Ovary (tissue), 3 donors: Measurements from ENCODE around the gene RBM26.

Source experiments
- CTCF ChIP-seq, 3 donors: fragments of 450-650 bp in 2 of 3; fragments of 200-600 bp in 1 of 3; IDR thresholded peaks; one replicate each; pipeline versions ENCODE4 v1.5.1 to v1.8.0; 2016 to 2022; ENCODE audit warnings: antibody characterized with exemption in 3 of 3, mild to moderate bottlenecking in 1 of 3
- POLR2A ChIP-seq: fragments of 450-650 bp; IDR thresholded peaks from one replicate; pipeline ENCODE4 v1.6.1; 2017; ENCODE audit warnings: antibody characterized with exemption, mild to moderate bottlenecking, moderate library complexity
- donor health status: DM: no; HTN: no; CAD: no.

- TF ChIP-seq CTCF (IDR thresholded peaks at IDR 0.05) = no peak
- TF ChIP-seq POLR2A = no peak
Observed at GRCh38 chr13:79432086-79432485, 26.0 kb upstream of the RBM26 start.
